ENCODE measurements around the gene IMMP2L. TPM values are rescaled to one million over a fixed set of nuclear protein-coding genes. Genes with fewer than 3 reads are reported as not detected.

The IMMP2L gene
- total RNA-seq, 4 donors from 2014 or later = 12.4 to 31.7 (median 22.8) TPM

DNA sequence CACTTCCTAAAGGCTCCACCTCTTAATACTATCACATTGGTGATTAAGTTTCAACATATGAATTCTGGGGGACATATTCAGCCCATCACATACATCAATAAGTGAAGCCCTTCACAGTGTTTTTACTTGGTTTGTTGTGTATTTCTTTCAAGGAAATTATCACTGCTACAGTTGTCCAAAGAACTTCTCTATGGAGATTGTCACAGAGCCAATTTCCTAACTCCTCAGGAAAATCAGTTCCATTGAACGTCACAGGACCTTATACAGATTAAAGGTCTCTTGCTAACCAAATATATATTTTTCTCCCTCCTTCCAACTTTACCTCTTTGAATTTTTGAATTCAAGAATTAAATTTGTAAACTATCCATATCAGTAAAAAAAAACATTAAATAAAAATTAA, 357.0 kb downstream of the IMMP2L start:
- DNase-seq (ENCODE audit: low spot score) (no peak), ATAC-seq (ENCODE audit: low FRiP score) (no peak)
- TF ChIP-seq, protein P1, sequence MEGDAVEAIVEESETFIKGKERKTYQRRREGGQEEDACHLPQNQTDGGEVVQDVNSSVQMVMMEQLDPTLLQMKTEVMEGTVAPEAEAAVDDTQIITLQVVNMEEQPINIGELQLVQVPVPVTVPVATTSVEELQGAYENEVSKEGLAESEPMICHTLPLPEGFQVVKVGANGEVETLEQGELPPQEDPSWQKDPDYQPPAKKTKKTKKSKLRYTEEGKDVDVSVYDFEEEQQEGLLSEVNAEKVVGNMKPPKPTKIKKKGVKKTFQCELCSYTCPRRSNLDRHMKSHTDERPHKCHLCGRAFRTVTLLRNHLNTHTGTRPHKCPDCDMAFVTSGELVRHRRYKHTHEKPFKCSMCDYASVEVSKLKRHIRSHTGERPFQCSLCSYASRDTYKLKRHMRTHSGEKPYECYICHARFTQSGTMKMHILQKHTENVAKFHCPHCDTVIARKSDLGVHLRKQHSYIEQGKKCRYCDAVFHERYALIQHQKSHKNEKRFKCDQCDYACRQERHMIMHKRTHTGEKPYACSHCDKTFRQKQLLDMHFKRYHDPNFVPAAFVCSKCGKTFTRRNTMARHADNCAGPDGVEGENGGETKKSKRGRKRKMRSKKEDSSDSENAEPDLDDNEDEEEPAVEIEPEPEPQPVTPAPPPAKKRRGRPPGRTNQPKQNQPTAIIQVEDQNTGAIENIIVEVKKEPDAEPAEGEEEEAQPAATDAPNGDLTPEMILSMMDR (IDR thresholded peaks at IDR 0.05) = no peak

DNA sequence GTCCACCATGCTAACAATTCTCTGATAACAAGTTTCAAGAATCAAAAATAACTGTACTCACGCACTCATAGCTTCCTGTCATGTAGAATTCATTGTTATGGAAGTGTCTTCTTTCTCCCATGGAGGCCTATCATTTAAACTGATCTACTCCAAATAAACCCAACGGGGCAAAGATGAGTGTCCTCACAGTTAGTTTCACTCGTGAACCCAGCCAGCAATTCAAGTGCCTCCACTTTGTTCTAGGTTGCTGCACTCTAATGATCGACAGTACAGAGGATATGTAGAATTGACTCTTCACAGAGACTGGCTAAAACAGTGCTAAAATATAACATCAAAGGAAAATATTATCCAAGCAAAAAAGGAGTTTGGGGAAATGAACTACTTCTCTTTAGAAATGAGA, 360.0 kb downstream of the IMMP2L start:
- DNase-seq (ENCODE audit: low spot score) (no peak), ATAC-seq (ENCODE audit: low FRiP score) (no peak)
- TF ChIP-seq, protein P1 (IDR thresholded peaks at IDR 0.05) = no peak

DNA sequence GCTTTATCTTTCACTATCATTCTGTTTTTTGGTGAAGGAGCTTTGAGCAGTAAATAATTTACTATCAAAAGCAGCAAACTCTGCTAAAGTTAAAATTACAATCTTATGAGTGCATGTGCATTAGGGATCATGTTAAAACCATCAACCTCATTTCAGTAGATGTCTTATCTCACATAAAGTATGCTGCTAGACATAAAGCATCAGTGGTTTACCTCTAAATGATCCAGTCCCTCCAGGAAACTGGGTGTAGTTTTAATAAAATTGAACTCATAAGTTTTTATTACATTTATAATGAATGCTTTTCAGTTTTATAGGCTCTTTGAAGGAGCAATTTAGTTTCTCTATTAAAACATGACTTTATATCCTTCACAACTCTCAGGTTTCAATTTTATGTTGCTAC, 362.6 kb downstream of the IMMP2L start:
- TF ChIP-seq, protein P1 (IDR thresholded peaks at IDR 0.05) = no peak
- no peak for DNase-seq (ENCODE audit: low spot score)
- no peak for ATAC-seq (ENCODE audit: low FRiP score)

DNA sequence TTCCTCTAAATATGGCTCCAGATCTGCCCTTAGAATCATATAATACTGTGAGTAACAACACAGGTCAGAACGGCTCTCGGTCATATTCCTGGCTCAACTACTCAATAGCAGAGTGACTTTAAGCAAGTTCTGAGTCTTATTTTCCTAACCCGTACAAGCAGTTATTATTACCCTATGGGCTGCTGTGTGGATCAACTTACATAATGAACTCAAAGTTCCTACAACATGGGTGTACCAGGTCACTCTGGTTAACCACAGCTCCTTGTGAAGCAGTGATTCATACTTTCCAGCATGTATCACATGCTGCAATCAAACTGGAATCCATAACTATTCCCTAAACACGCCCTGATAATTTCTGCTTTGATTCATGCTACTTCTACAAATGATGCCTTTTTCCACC, 364.0 kb downstream of the IMMP2L start:
- ATAC-seq (ENCODE audit: low FRiP score) (no peak), DNase-seq (ENCODE audit: low spot score) (no peak)
- TF ChIP-seq, protein P1 (IDR thresholded peaks at IDR 0.05) = no peak

DNA sequence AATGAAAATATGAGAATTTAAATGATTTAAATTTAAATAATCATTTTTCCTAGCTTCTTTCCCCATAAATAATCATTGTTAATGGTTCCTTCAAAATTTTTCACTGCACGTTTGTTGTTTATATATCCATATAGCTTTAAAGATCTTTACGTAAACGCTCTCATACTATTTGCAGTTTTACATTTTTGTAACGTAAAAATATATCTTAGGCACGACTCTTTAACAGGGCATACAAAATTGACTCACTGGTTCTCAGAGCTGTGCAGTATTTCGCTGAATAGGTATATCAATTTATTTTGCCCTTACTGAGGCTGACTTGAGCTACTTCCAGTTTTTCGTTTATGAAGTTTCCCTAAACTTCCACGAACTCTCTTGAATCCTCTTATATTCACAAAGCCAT, 365.6 kb downstream of the IMMP2L start:
- DNase-seq (ENCODE audit: low spot score) = no peak
- TF ChIP-seq, protein P1 (IDR thresholded peaks at IDR 0.05) = no peak
- ATAC-seq (ENCODE audit: low FRiP score) = no peak

DNA sequence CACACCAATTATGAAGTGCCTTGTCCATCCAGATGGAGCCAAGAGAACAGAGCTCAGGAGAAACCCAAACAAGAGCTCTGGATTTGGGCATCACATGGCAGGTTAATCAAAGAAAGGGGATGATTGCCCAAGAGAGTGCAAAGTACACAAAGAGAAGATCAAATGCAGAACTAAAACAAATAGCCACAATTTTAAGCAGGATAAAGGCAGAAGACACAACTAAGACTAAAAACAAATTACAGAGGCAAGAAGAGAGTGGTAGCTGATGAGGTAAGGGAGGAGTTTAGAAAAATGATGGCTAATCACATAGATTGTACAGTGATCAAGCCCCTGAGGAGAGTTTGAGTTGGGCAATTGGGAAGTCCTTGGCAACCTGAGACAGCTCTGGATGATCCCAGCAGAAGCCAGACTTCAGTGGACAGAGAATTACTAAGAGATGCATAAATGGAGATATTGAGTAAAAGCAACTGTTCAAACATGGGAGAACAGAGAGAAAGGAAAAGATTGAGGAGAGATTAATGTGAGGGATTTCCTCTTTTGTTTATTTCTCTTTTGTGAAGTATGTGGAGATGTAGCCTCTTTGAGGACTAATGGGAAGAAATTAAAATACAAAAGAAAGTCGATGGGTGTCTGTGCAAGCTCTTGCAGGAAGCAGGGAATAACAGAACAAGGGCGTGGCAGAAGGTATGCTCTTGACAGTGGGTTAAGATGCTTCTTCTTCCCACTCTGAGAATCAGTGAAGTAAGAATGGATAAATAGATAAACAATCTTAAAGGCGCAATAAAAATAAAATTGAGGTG, 369.5 kb downstream of the IMMP2L start:
- no peak for DNase-seq (ENCODE audit: low spot score)
- ATAC-seq (ENCODE audit: low FRiP score) = no peak
- TF ChIP-seq, protein P1 (IDR thresholded peaks at IDR 0.05) = no peak

DNA sequence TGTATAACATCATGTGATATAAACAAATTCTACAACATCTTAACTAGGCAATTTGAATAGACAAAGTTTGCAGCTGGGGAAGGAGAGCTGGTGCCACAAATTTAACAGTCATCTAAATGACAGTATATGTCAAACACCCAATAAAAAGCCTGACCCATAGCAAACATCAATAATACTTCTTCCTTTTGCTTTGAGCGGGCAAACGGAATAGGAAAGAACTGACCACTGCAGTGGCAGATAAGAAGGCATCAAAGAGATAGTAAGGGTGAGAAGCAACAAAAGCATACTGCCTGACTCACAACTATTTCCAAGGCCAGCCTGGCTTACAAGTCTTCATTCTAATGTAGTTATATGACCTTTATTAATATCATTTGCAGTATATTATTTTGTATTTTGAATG, 371.5 kb downstream of the IMMP2L start:
- TF ChIP-seq, protein P1 (IDR thresholded peaks at IDR 0.05) = no peak
- ATAC-seq (ENCODE audit: low FRiP score) (no peak), DNase-seq (ENCODE audit: low spot score) (no peak)
